ENCODE data around the gene GABARAPL2. TPM values are rescaled to one million over a fixed set of nuclear protein-coding genes. Genes with fewer than 3 reads are reported as not detected.

The GABARAPL2 gene
- polyA plus RNA-seq, 1 donor (not counting 4 experiments of a cell fraction or from before 2014, with no cell fraction given), result 95.8 TPM

- no peak for FAIRE-seq
- no peaks in the 10 kb centered on the region for H3K79me2 ChIP-seq (ENCODE audit: control insufficient read depth, insufficient read depth, low read length)
- H3K4me2 ChIP-seq (ENCODE audit: control insufficient read depth, extremely low read depth, insufficient read depth, low read depth, low read length), result no peak overlapping the region
- H3K27ac ChIP-seq (ENCODE audit: control insufficient read depth, insufficient read depth, low read length), result no peak overlapping the region
- no peak for DNase-seq (ENCODE audit: low read depth, low spot score)
- no peak overlapping the region for H2AFZ ChIP-seq (ENCODE audit: control insufficient read depth, low read length)
- no peaks in the 10 kb centered on the region for H3K36me3 ChIP-seq (ENCODE audit: control insufficient read depth in 2 of 2, extremely low read depth in 1 of 2, insufficient read depth in 2 of 2, low read length in 2 of 2)
- no peaks in the 10 kb centered on the region for H3K9me1 ChIP-seq (ENCODE audit: control insufficient read depth, extremely low read depth, insufficient read depth, low read length)
- no peaks in the 10 kb centered on the region for H3K27me3 ChIP-seq (ENCODE audit: control insufficient read depth, extremely low read depth, insufficient read depth, low read length)
- no peaks in the 10 kb centered on the region for H3K9me3 ChIP-seq (ENCODE audit: control insufficient read depth, low read depth, low read length)
- no peak for TF ChIP-seq CTCF (optimal IDR thresholded peaks at IDR 0.05 in 1 of 3, IDR thresholded peaks at IDR 0.05 in 1 of 3, conservative IDR thresholded peaks at IDR 0.05 in 1 of 3; ENCODE audit: extremely low read depth in 1 of 3, insufficient read depth in 2 of 3, low read length in 3 of 3)
- TF ChIP-seq EZH2 (IDR thresholded peaks at IDR 0.05; ENCODE audit: low read length), result no peak
- H4K20me1 ChIP-seq (ENCODE audit: control insufficient read depth, extremely low read depth, insufficient read depth, low read length), result no peaks in the 10 kb centered on the region
- H3K9ac ChIP-seq (ENCODE audit: control insufficient read depth, extremely low read depth, insufficient read depth, low read length), result no peak overlapping the region
- dilution Hi-C loops (cut with MboI; ENCODE audit: extremely low pct_ligation_motif_present, low sequenced_read_pairs), result no loop called here
- no peak overlapping the region for H3K4me3 ChIP-seq (ENCODE audit: control insufficient read depth in 2 of 3, extremely low read depth in 1 of 3, insufficient read depth in 2 of 3, low read depth in 1 of 3, low read length in 3 of 3)
- no peaks in the 10 kb centered on the region for H3K4me1 ChIP-seq (ENCODE audit: control insufficient read depth, extremely low read depth, insufficient read depth, low read length)
Observed at GRCh38 chr16:75526032-75526790, 40.0 kb upstream of the GABARAPL2 start.

- Histone ChIP-seq H3K9ac (ENCODE audit: control insufficient read depth, extremely low read depth, insufficient read depth, low read length) (no peak overlapping the region), H3K4me3 (ENCODE audit: control insufficient read depth in 2 of 3, extremely low read depth in 1 of 3, insufficient read depth in 2 of 3, low read depth in 1 of 3, low read length in 3 of 3) (no peak overlapping the region), H3K9me1 (ENCODE audit: control insufficient read depth, extremely low read depth, insufficient read depth, low read length) (no peaks in the 10 kb centered on the region), H2AFZ (ENCODE audit: control insufficient read depth, low read length) (no peak overlapping the region), H3K4me1 (ENCODE audit: control insufficient read depth, extremely low read depth, insufficient read depth, low read length) (no peaks in the 10 kb centered on the region), H3K27ac (ENCODE audit: control insufficient read depth, insufficient read depth, low read length) (no peak overlapping the region), H3K27me3 (ENCODE audit: control insufficient read depth, extremely low read depth, insufficient read depth, low read length) (no peaks in the 10 kb centered on the region), H3K79me2 (ENCODE audit: control insufficient read depth, insufficient read depth, low read length) (no peaks in the 10 kb centered on the region), H3K4me2 (ENCODE audit: control insufficient read depth, extremely low read depth, insufficient read depth, low read depth, low read length) (no peak overlapping the region), H3K36me3 (ENCODE audit: control insufficient read depth in 2 of 2, extremely low read depth in 1 of 2, insufficient read depth in 2 of 2, low read length in 2 of 2) (no peaks in the 10 kb centered on the region), H4K20me1 (ENCODE audit: control insufficient read depth, extremely low read depth, insufficient read depth, low read length) (no peaks in the 10 kb centered on the region), H3K9me3 (ENCODE audit: control insufficient read depth, low read depth, low read length) (no peaks in the 10 kb centered on the region)
- dilution Hi-C loops (cut with MboI; ENCODE audit: extremely low pct_ligation_motif_present, low sequenced_read_pairs), result no loop called here
- no peak for TF ChIP-seq CTCF (optimal IDR thresholded peaks at IDR 0.05 in 1 of 3, IDR thresholded peaks at IDR 0.05 in 1 of 3, conservative IDR thresholded peaks at IDR 0.05 in 1 of 3; ENCODE audit: extremely low read depth in 1 of 3, insufficient read depth in 2 of 3, low read length in 3 of 3)
- no peak for TF ChIP-seq EZH2 (IDR thresholded peaks at IDR 0.05; ENCODE audit: low read length)
- FAIRE-seq, result no peak
- no peak for DNase-seq (ENCODE audit: low read depth, low spot score)
Observed at GRCh38 chr16:75527825-75528299, 38.3 kb upstream of the GABARAPL2 start.

Data from keratinocyte (primary cell).